Neural progenitor cell (in vitro differentiated cells): ENCODE measurements around the gene GDPD5.

Experiments used
- CTCF ChIP-seq: fragments of 200-600 bp; sonication (generic); IDR thresholded peaks from 2 replicates; pipeline ENCODE4 v1.5.1; 2017; ENCODE audit warnings: antibody characterized with exemption, mild to moderate bottlenecking
- EZH2 ChIP-seq: fragments of 200-600 bp; sonication (generic); IDR thresholded peaks from 2 replicates; pipeline ENCODE4 v1.6.1; 2017; ENCODE audit warnings: antibody characterized with exemption, mild to moderate bottlenecking, moderate library complexity

GRCh38 chr11:75450826-75451821, 74.6 kb downstream of the GDPD5 start:
- TF ChIP-seq CTCF (peak; percentile 92), EZH2 (no peak)
